H9 (cell line): ENCODE data around the gene SLC16A1. TPM values are rescaled to one million over a fixed set of nuclear protein-coding genes. Genes with fewer than 3 reads are reported as not detected.

Source experiments
- DNase-seq: peaks from one replicate; pipeline ENCODE4 v3.0.0-alpha.2; 2017
- H2AFZ ChIP-seq: one replicate; pipeline ENCODE4 v1.6.1; 2013; ENCODE audit warnings: mild to moderate bottlenecking, low read length, control low read depth, moderate library complexity
- H2AK5ac ChIP-seq: 2 replicates; pipeline ENCODE4 v1.6.1; 2013; ENCODE audit warnings: low read length, control low read depth, mixed read lengths; ENCODE audit not compliant: insufficient read length
- H2BK120ac ChIP-seq: one replicate; pipeline ENCODE4 v1.6.1; 2013; ENCODE audit warnings: low read depth, mild to moderate bottlenecking, low read length, control low read depth, inconsistent platforms; ENCODE audit not compliant: poor library complexity, severe bottlenecking
- H2BK12ac ChIP-seq: 2 replicates; pipeline ENCODE4 v1.6.1; 2013; ENCODE audit warnings: low read length, control low read depth, mixed read lengths, low read depth; ENCODE audit not compliant: insufficient read length
- H2BK15ac ChIP-seq: 2 replicates; pipeline ENCODE4 v1.6.1; 2013; ENCODE audit warnings: low read depth, low read length, control low read depth
- H2BK20ac ChIP-seq: one replicate; pipeline ENCODE4 v1.6.1; 2013; ENCODE audit warnings: low read depth, mild to moderate bottlenecking, low read length, control low read depth, inconsistent platforms; ENCODE audit not compliant: poor library complexity, severe bottlenecking
- H2BK5ac ChIP-seq: 2 replicates; pipeline ENCODE4 v1.6.1; 2013; ENCODE audit warnings: low read length, control low read depth, mixed read lengths; ENCODE audit not compliant: insufficient read length
- H3K14ac ChIP-seq: 2 replicates; pipeline ENCODE4 v1.6.1; 2013; ENCODE audit warnings: low read length, control low read depth; ENCODE audit not compliant: insufficient read depth
- H3K18ac ChIP-seq: 2 replicates; pipeline ENCODE4 v1.6.1; 2013; ENCODE audit warnings: low read depth, mild to moderate bottlenecking, mixed read lengths, low read length, control low read depth; ENCODE audit not compliant: insufficient read length
- H3K23ac ChIP-seq: 2 replicates; pipeline ENCODE4 v1.6.1; 2013; ENCODE audit warnings: low read length, control low read depth, mixed read lengths, low read depth; ENCODE audit not compliant: insufficient read length
- H3K23me2 ChIP-seq: 2 replicates; pipeline ENCODE4 v1.6.1; 2013; ENCODE audit warnings: low read depth, mild to moderate bottlenecking, mixed read lengths, low read length, control low read depth; ENCODE audit not compliant: insufficient read length, poor library complexity, severe bottlenecking
- H3K27ac ChIP-seq: 2 replicates; pipeline ENCODE4 v1.5.1; 2013; ENCODE audit warnings: low read length, control low read depth, mixed read lengths, low read depth; ENCODE audit not compliant: insufficient read length
- H3K27me3 ChIP-seq: 2 replicates; pipeline ENCODE4 v1.6.1; 2013; ENCODE audit warnings: low read length, control low read depth, inconsistent platforms; ENCODE audit not compliant: insufficient read depth
- H3K4ac ChIP-seq: 2 replicates; pipeline ENCODE4 v1.6.1; 2013; ENCODE audit warnings: low read depth, mild to moderate bottlenecking, control low read depth, inconsistent platforms, low read length, moderate library complexity
- H3K4me1 ChIP-seq: 2 replicates; pipeline ENCODE4 v1.6.1; 2013; ENCODE audit warnings: low read length, control low read depth, inconsistent platforms; ENCODE audit not compliant: insufficient read depth
- H3K4me2 ChIP-seq: 2 replicates; pipeline ENCODE4 v1.6.1; 2013; ENCODE audit warnings: low read length, control low read depth, mixed read lengths; ENCODE audit not compliant: insufficient read length, insufficient read depth
- H3K56ac ChIP-seq: 2 replicates; pipeline ENCODE4 v1.6.1; 2013; ENCODE audit warnings: low read depth, mild to moderate bottlenecking, mixed read lengths, low read length, control low read depth; ENCODE audit not compliant: insufficient read length
- H3K79me1 ChIP-seq: 2 replicates; pipeline ENCODE4 v1.6.1; 2013; ENCODE audit warnings: low read depth, mild to moderate bottlenecking, moderate library complexity, low read length, control low read depth, inconsistent platforms; ENCODE audit not compliant: insufficient read depth, poor library complexity, severe bottlenecking
- H3K79me2 ChIP-seq: 2 replicates; pipeline ENCODE4 v1.6.1; 2013; ENCODE audit warnings: low read length, control low read depth, inconsistent platforms; ENCODE audit not compliant: insufficient read depth
- H3K9ac ChIP-seq: 2 replicates; pipeline ENCODE4 v1.6.1; 2013; ENCODE audit warnings: low read length, control low read depth, mixed read lengths; ENCODE audit not compliant: insufficient read length; ENCODE audit errors: extremely low read depth
- H3K9me3 ChIP-seq: one replicate; pipeline ENCODE4 v1.6.1; 2013; ENCODE audit warnings: low read depth, low read length, inconsistent platforms; ENCODE audit not compliant: control insufficient read depth
- H3T11ph ChIP-seq: one replicate; pipeline ENCODE4 v1.6.1; 2013; ENCODE audit warnings: mild to moderate bottlenecking, low read length, control low read depth, inconsistent platforms
- H4K20me1 ChIP-seq: one replicate; pipeline ENCODE4 v1.6.1; 2013; ENCODE audit not compliant: control insufficient read depth, insufficient read length, insufficient read depth
- H4K5ac ChIP-seq: 2 replicates; pipeline ENCODE4 v1.6.1; 2013; ENCODE audit warnings: low read depth, mild to moderate bottlenecking, mixed read lengths, low read length, control low read depth; ENCODE audit not compliant: insufficient read length
- H4K8ac ChIP-seq: replicated peaks from 2 replicates; pipeline ENCODE4 v1.6.1; 2013; ENCODE audit warnings: low read length, control low read depth, mixed read lengths, low read depth; ENCODE audit not compliant: insufficient read length
- H4K91ac ChIP-seq: 2 replicates; pipeline ENCODE4 v1.6.1; 2013; ENCODE audit warnings: low read depth, mild to moderate bottlenecking, moderate library complexity, mixed read lengths, low read length, control low read depth; ENCODE audit not compliant: insufficient read length
- H3K27ac Mint-ChIP-seq, 3 experiments: 2 replicates in 2 of 3; 3 replicates in 1 of 3; pipeline ENCODE4 v1.8.0; 2020 to 2021; ENCODE audit warnings: mixed read lengths in 3 of 3, mild to moderate bottlenecking in 1 of 3, moderate library complexity in 1 of 3
- H3K27me3 Mint-ChIP-seq: 2 replicates; pipeline ENCODE4 v1.8.0; 2021; ENCODE audit warnings: low read depth, mild to moderate bottlenecking, moderate library complexity, mixed read lengths
- H3K36me3 Mint-ChIP-seq, 3 experiments: 2 replicates in 2 of 3; 3 replicates in 1 of 3; pipeline ENCODE4 v1.8.0; 2020 to 2021; ENCODE audit warnings: low read depth in 3 of 3, mixed read lengths in 3 of 3; ENCODE audit not compliant: insufficient read depth in 1 of 3
- H3K4me1 Mint-ChIP-seq, 2 experiments: 2 replicates each; pipeline ENCODE4 v1.8.0; 2020; ENCODE audit warnings: mixed read lengths in 2 of 2
- H3K4me3 Mint-ChIP-seq, 2 experiments: 2 replicates in 1 of 2; 3 replicates in 1 of 2; pipeline ENCODE4 v1.8.0; 2020 to 2021; ENCODE audit warnings: mild to moderate bottlenecking in 2 of 2, mixed read lengths in 2 of 2, moderate library complexity in 1 of 2
- H3K9me3 Mint-ChIP-seq, 2 experiments: 2 replicates in 1 of 2; 3 replicates in 1 of 2; pipeline ENCODE4 v1.8.0; 2020; ENCODE audit warnings: mild to moderate bottlenecking in 2 of 2, mixed read lengths in 2 of 2, moderate library complexity in 1 of 2
- CTCF ChIP-seq: fragments of 200-600 bp; sonication (generic); conservative IDR thresholded peaks from 3 replicates; pipeline ENCODE4 v1.8.0; 2021; ENCODE audit warnings: antibody characterized with exemption, mild to moderate bottlenecking
- WGBS: extraction: QIAGEN DNeasy Blood & Tissue Kit; methylation state at CpG from one replicate; pipeline ENCODE4 v1.1.7; 2013; ENCODE audit warnings: missing lambda C conversion rate, low lambda C conversion rate, mixed read lengths; ENCODE audit not compliant: insufficient read length; ENCODE audit errors: extremely low coverage; 5-methylcytosine and 5-hydroxymethylcytosine counted together
- total RNA-seq: library from RNA; stranded (reverse); gene quantifications from 2 replicates; pipeline ENCODE4 v1.2.1, GENCODE V29; 2021

The SLC16A1 gene
- total RNA-seq, 1 experiment from 2014 or later, result 381 TPM

- Histone ChIP-seq H4K20me1 (no peaks in the 10 kb centered on the region), H3K4me2 (no peak overlapping the region), H3K79me2 (no peaks in the 10 kb centered on the region), H3K56ac (no peak overlapping the region), H4K91ac (no peak overlapping the region), H3K4ac (no peak overlapping the region), H3K9me3 (no peaks in the 10 kb centered on the region), H3K14ac (no peak overlapping the region), H3K18ac (no peak overlapping the region), H3K79me1 (no peaks in the 10 kb centered on the region), H3T11ph (no peak overlapping the region), H2AK5ac (no peak overlapping the region), H4K8ac (no peak overlapping the region), H2BK120ac (no peak overlapping the region), H2AFZ (no peak overlapping the region), H2BK20ac (peak overlapping the region; percentile 29), H2BK12ac (no peak overlapping the region), H3K23ac (no peak overlapping the region), H2BK15ac (no peak overlapping the region), H3K4me1 (no peaks in the 10 kb centered on the region; the same call in 1 of the 2 replicates), H3K27me3 (no peaks in the 10 kb centered on the region), H3K23me2 (no peaks in the 10 kb centered on the region), H4K5ac (no peak overlapping the region), H2BK5ac (no peak overlapping the region), H3K9ac (no peak overlapping the region), H3K27ac (no peak overlapping the region)
- Mint-ChIP-seq H3K4me3 (no peak overlapping the region), H3K27me3 (no peaks in the 10 kb centered on the region), H3K4me1 (peaks cover 38 to 44% of the 10 kb centered on the region in 2 experiments), H3K9me3 (no peaks in the 10 kb centered on the region), H3K36me3 (no peaks in the 10 kb centered on the region; a peak in 1 of 7 replicates), H3K27ac (peak overlapping the region in 1 of 3 experiments; percentile 73; a peak in 4 of 7 replicates)
- TF ChIP-seq CTCF, result no peak
- no CpG with 5 or more reads among the region's 4 CpGs for WGBS
- no peak for DNase-seq
Observed at GRCh38 chr1:112882271-112882744, 73.7 kb downstream of the SLC16A1 start.
